ENCODE data around the gene ZNF880. TPM values are rescaled to one million over a fixed set of nuclear protein-coding genes. Genes with fewer than 3 reads are reported as not detected.
"Not testable (repeated sequence)": the region's sequence is repeated elsewhere in the genome, so short reads cannot be mapped to it uniquely, and the experiment has no call there.

The ZNF880 gene
- total RNA-seq, result 10 to 100 TPM; 13.6 to 26.8 (median 16.1) TPM

DNA sequence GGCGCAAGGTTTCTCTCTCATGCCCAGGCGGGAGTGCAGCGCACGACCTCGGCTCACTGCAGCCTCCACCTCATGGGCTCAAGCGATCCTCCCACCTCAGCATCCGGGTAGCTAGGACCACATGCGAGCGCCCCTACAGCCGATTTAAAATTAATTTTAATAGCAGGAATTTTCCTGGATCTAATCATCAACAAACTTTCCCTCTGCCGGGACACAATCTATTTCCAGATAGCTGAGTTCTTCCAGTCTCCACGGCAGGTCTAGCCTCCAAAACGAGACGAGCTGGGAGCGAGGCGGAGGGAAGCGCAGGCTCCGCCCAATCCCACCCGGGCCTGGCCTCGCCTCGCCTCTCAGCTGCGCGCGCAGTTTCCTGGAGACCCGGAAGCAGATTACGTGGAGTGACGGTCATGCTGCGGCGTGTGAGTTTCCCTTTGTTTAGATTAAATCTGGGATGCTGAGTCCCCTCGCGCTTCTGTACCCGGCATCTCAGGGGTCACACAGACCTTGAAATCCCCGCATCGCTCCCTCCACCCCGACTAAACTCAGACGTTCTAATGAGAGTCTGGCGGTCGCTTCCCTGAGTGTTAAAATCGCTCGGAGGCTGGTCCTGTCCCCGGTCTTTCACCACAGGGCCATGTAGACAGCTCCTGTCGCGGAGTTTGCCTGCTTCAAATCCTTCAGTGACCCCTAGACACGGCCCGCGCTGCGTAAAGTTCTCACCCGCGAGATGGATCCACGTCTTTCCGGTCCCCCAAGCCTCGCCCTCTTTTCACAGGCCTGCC is at the start of gene ZNF880:
TSS of gene ZNF880 (plus strand) at position 365 of the 782 bp plus-strand sequence. CDS start at position 408, 43 bp downstream.
- DNase-seq (ENCODE audit: low spot score) (peak; percentile 95), ATAC-seq (ENCODE audit: low FRiP score) (peak; percentile 96)

DNA sequence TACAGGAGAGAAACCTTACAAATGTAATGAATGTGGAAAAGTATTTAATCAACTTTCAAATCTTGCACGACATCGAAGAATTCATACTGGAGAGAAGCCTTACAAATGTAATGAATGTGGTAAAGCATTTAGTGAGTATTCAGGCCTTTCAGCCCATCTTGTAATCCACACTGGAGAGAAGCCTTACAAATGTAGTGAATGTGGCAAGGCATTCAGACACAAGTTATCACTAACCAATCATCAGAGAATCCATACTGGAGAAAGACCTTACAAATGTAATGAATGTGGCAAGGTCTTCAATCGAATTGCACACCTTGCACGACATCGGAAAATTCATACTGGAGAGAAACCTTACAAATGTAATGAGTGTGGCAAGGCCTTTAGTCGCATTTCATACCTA is 47.3 kb upstream of the ZNF880 start:
- no peak for ATAC-seq (ENCODE audit: low FRiP score)
- no peak for DNase-seq (ENCODE audit: low spot score)
- TF ChIP-seq, protein P1, sequence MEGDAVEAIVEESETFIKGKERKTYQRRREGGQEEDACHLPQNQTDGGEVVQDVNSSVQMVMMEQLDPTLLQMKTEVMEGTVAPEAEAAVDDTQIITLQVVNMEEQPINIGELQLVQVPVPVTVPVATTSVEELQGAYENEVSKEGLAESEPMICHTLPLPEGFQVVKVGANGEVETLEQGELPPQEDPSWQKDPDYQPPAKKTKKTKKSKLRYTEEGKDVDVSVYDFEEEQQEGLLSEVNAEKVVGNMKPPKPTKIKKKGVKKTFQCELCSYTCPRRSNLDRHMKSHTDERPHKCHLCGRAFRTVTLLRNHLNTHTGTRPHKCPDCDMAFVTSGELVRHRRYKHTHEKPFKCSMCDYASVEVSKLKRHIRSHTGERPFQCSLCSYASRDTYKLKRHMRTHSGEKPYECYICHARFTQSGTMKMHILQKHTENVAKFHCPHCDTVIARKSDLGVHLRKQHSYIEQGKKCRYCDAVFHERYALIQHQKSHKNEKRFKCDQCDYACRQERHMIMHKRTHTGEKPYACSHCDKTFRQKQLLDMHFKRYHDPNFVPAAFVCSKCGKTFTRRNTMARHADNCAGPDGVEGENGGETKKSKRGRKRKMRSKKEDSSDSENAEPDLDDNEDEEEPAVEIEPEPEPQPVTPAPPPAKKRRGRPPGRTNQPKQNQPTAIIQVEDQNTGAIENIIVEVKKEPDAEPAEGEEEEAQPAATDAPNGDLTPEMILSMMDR (IDR thresholded peaks at IDR 0.05), result no peak

More for the DNA sequence above, at the start of gene ZNF880:
- TF ChIP-seq, protein P1 (IDR thresholded peaks at IDR 0.05), result no peak

DNA sequence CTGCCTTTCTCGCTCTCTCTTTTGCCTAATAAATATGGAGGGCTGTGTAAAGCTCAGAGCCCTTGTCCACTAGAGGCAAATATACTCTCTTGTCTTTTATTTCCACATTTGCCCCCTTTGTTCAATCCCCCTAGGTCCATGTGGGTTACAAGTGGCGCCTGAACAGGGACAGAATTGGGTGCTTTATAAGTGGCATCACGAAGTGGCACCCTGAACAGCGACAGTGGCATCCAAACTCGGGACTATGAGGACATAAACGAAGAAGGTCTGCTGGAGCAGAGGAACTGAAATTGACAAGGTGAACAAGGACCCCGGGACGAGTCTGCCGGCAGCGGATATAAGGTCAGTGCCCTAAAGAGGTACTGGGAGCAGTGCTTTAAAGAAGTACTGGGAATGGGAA is 38.0 kb upstream of the ZNF880 start:
- no peak for ATAC-seq (ENCODE audit: low FRiP score)
- TF ChIP-seq, protein P1 (IDR thresholded peaks at IDR 0.05), result no peak

DNA sequence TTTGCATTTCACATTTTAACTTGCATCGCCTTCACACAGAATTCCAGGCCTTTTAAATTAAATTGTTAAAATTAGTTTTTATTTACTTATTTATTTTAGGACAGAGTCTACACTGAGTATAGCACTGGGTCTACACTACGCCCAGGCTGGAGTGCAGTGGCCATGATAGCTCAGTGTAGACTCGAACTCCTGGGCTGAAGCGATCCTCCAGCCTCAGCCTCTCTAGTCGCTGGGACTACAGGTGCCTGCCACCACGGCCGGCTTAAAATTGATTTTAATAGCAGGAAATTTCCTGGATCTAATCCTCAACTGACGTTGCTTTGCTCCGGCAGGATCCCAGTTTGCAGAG is 34.0 kb upstream of the ZNF880 start:
- TF ChIP-seq, protein P1 (IDR thresholded peaks at IDR 0.05), result no peak
- ATAC-seq (ENCODE audit: low FRiP score), result no peak
- DNase-seq (ENCODE audit: low spot score), result no peak

More for the DNA sequence above, 38.0 kb upstream of the ZNF880 start:
- DNase-seq (ENCODE audit: low spot score), result no peak

DNA sequence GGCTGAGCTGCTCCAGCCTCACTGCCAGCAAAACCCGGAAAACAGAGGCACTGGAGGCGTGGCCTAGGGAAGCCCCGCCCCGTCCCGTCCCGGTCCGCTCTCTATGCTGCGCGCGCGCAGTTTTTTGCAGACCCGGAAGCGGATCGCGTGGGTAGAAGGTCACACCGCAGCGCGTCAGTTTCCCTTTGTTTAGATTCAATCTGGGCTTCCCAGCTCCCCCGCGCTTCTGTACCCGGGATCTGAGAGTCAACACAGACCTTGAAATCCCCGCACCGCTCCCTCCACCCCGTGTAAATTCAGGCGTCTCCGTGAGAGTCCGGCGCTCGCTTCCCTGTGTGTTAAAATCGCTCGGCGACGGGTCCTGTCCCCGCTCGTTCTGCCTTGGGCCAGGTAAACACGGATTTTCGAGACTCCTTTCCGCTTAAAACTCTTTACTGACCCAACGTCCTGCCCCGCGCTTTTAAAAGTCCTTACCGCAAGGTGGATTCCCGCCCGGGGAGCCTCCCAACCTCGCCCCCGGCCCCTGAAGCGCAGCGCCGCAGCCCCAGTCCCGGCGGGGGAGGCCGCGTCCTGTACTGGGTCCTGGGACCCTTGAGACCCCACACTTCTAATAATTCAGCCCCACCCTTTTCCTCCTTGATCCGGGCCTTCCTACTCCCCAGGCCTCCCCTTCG is 33.5 kb upstream of the ZNF880 start, which contains the start of gene ZNF610:
TSS of gene ZNF610 (plus strand) at position 127 of the 674 bp plus-strand sequence. CDS start 12,930 bp downstream, outside the sequence.
- peak; percentile 85 for ATAC-seq (ENCODE audit: low FRiP score)
- DNase-seq (ENCODE audit: low spot score), result peak; percentile 66
- TF ChIP-seq, protein P1 (IDR thresholded peaks at IDR 0.05), result no peak

DNA sequence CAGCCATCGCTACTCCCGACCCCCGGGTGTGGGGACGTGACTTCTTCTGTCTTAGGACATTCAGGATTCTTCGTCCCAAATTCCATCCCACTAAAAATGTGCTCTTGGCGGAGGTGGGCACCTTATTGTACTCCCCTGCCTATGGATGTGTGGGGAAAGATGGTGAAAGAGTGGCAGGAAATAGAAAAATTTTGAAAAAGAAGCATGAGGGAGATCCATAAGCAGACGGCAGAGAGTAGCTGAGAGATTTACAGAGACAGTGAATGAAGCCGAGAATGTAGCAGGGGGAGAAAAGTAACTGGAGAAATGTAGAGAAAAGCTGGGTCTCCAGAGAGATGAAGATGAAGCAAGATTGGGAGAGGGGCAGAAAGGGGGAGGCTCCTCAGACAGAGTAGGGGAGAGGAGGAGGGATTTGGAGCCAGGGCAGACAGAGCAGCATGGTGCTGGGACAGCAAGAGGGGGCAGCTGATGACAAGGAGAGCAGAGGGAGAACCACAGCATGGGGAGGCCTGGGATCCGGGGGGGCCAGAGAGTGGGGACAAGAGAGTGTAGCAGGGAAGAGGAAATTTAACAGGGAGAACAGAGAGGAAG is 32.8 kb upstream of the ZNF880 start:
- ATAC-seq (ENCODE audit: low FRiP score), result no peak
- TF ChIP-seq, protein P1 (IDR thresholded peaks at IDR 0.05), result no peak
- no peak for DNase-seq (ENCODE audit: low spot score)

DNA sequence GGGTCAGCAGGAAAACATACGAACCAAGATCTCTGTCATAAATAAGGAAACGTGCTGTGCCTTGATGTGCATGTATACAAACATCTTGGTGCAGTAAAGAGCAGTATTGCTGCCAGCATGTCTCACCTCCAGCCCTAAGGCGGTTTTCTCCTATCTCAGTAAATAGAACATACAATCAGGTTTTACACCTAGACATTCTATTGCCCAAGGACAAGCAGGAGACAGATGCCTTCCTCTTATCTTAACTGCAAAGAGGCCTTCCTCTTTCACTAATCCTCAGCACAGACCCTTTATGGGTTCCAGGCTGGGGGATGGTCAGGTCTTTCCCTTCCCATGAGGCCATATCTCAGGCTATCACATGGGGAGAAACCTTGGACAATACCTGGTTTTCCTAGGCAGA is 30.7 kb upstream of the ZNF880 start:
- not testable (repeated sequence) for ATAC-seq (ENCODE audit: low FRiP score); DNase-seq (ENCODE audit: low spot score)

All from omental fat pad (tissue), 4 donors.